H9 (cell line): ENCODE results near the gene MAD1L1. TPM values are rescaled to one million over a fixed set of nuclear protein-coding genes. Genes with fewer than 3 reads are reported as not detected.

Experiments used
- DNase-seq: peaks from one replicate; pipeline ENCODE4 v3.0.0-alpha.2; 2017
- H2AFZ ChIP-seq: one replicate; pipeline ENCODE4 v1.6.1; 2013; ENCODE audit warnings: mild to moderate bottlenecking, low read length, control low read depth, moderate library complexity
- H2AK5ac ChIP-seq: 2 replicates; pipeline ENCODE4 v1.6.1; 2013; ENCODE audit warnings: low read length, control low read depth, mixed read lengths; ENCODE audit not compliant: insufficient read length
- H2BK120ac ChIP-seq: one replicate; pipeline ENCODE4 v1.6.1; 2013; ENCODE audit warnings: low read depth, mild to moderate bottlenecking, low read length, control low read depth, inconsistent platforms; ENCODE audit not compliant: poor library complexity, severe bottlenecking
- H2BK12ac ChIP-seq: 2 replicates; pipeline ENCODE4 v1.6.1; 2013; ENCODE audit warnings: low read length, control low read depth, mixed read lengths, low read depth; ENCODE audit not compliant: insufficient read length
- H2BK15ac ChIP-seq: 2 replicates; pipeline ENCODE4 v1.6.1; 2013; ENCODE audit warnings: low read depth, low read length, control low read depth
- H2BK20ac ChIP-seq: one replicate; pipeline ENCODE4 v1.6.1; 2013; ENCODE audit warnings: low read depth, mild to moderate bottlenecking, low read length, control low read depth, inconsistent platforms; ENCODE audit not compliant: poor library complexity, severe bottlenecking
- H2BK5ac ChIP-seq: 2 replicates; pipeline ENCODE4 v1.6.1; 2013; ENCODE audit warnings: low read length, control low read depth, mixed read lengths; ENCODE audit not compliant: insufficient read length
- H3K14ac ChIP-seq: 2 replicates; pipeline ENCODE4 v1.6.1; 2013; ENCODE audit warnings: low read length, control low read depth; ENCODE audit not compliant: insufficient read depth
- H3K18ac ChIP-seq: 2 replicates; pipeline ENCODE4 v1.6.1; 2013; ENCODE audit warnings: low read depth, mild to moderate bottlenecking, mixed read lengths, low read length, control low read depth; ENCODE audit not compliant: insufficient read length
- H3K23ac ChIP-seq: 2 replicates; pipeline ENCODE4 v1.6.1; 2013; ENCODE audit warnings: low read length, control low read depth, mixed read lengths, low read depth; ENCODE audit not compliant: insufficient read length
- H3K23me2 ChIP-seq: 2 replicates; pipeline ENCODE4 v1.6.1; 2013; ENCODE audit warnings: low read depth, mild to moderate bottlenecking, mixed read lengths, low read length, control low read depth; ENCODE audit not compliant: insufficient read length, poor library complexity, severe bottlenecking
- H3K27ac ChIP-seq: 2 replicates; pipeline ENCODE4 v1.5.1; 2013; ENCODE audit warnings: low read length, control low read depth, mixed read lengths, low read depth; ENCODE audit not compliant: insufficient read length
- H3K27me3 ChIP-seq: 2 replicates; pipeline ENCODE4 v1.6.1; 2013; ENCODE audit warnings: low read length, control low read depth, inconsistent platforms; ENCODE audit not compliant: insufficient read depth
- H3K4ac ChIP-seq: 2 replicates; pipeline ENCODE4 v1.6.1; 2013; ENCODE audit warnings: low read depth, mild to moderate bottlenecking, control low read depth, inconsistent platforms, low read length, moderate library complexity
- H3K4me1 ChIP-seq: 2 replicates; pipeline ENCODE4 v1.6.1; 2013; ENCODE audit warnings: low read length, control low read depth, inconsistent platforms; ENCODE audit not compliant: insufficient read depth
- H3K4me2 ChIP-seq: 2 replicates; pipeline ENCODE4 v1.6.1; 2013; ENCODE audit warnings: low read length, control low read depth, mixed read lengths; ENCODE audit not compliant: insufficient read length, insufficient read depth
- H3K56ac ChIP-seq: 2 replicates; pipeline ENCODE4 v1.6.1; 2013; ENCODE audit warnings: low read depth, mild to moderate bottlenecking, mixed read lengths, low read length, control low read depth; ENCODE audit not compliant: insufficient read length
- H3K79me1 ChIP-seq: 2 replicates; pipeline ENCODE4 v1.6.1; 2013; ENCODE audit warnings: low read depth, mild to moderate bottlenecking, moderate library complexity, low read length, control low read depth, inconsistent platforms; ENCODE audit not compliant: insufficient read depth, poor library complexity, severe bottlenecking
- H3K79me2 ChIP-seq: 2 replicates; pipeline ENCODE4 v1.6.1; 2013; ENCODE audit warnings: low read length, control low read depth, inconsistent platforms; ENCODE audit not compliant: insufficient read depth
- H3K9ac ChIP-seq: 2 replicates; pipeline ENCODE4 v1.6.1; 2013; ENCODE audit warnings: low read length, control low read depth, mixed read lengths; ENCODE audit not compliant: insufficient read length; ENCODE audit errors: extremely low read depth
- H3K9me3 ChIP-seq: one replicate; pipeline ENCODE4 v1.6.1; 2013; ENCODE audit warnings: low read depth, low read length, inconsistent platforms; ENCODE audit not compliant: control insufficient read depth
- H3T11ph ChIP-seq: one replicate; pipeline ENCODE4 v1.6.1; 2013; ENCODE audit warnings: mild to moderate bottlenecking, low read length, control low read depth, inconsistent platforms
- H4K20me1 ChIP-seq: one replicate; pipeline ENCODE4 v1.6.1; 2013; ENCODE audit not compliant: control insufficient read depth, insufficient read length, insufficient read depth
- H4K5ac ChIP-seq: 2 replicates; pipeline ENCODE4 v1.6.1; 2013; ENCODE audit warnings: low read depth, mild to moderate bottlenecking, mixed read lengths, low read length, control low read depth; ENCODE audit not compliant: insufficient read length
- H4K8ac ChIP-seq: replicated peaks from 2 replicates; pipeline ENCODE4 v1.6.1; 2013; ENCODE audit warnings: low read length, control low read depth, mixed read lengths, low read depth; ENCODE audit not compliant: insufficient read length
- H4K91ac ChIP-seq: 2 replicates; pipeline ENCODE4 v1.6.1; 2013; ENCODE audit warnings: low read depth, mild to moderate bottlenecking, moderate library complexity, mixed read lengths, low read length, control low read depth; ENCODE audit not compliant: insufficient read length
- H3K27ac Mint-ChIP-seq, 3 experiments: 2 replicates in 2 of 3; 3 replicates in 1 of 3; pipeline ENCODE4 v1.8.0; 2020 to 2021; ENCODE audit warnings: mixed read lengths in 3 of 3, mild to moderate bottlenecking in 1 of 3, moderate library complexity in 1 of 3
- H3K27me3 Mint-ChIP-seq: 2 replicates; pipeline ENCODE4 v1.8.0; 2021; ENCODE audit warnings: low read depth, mild to moderate bottlenecking, moderate library complexity, mixed read lengths
- H3K36me3 Mint-ChIP-seq, 3 experiments: 2 replicates in 2 of 3; 3 replicates in 1 of 3; pipeline ENCODE4 v1.8.0; 2020 to 2021; ENCODE audit warnings: low read depth in 3 of 3, mixed read lengths in 3 of 3; ENCODE audit not compliant: insufficient read depth in 1 of 3
- H3K4me1 Mint-ChIP-seq, 2 experiments: 2 replicates each; pipeline ENCODE4 v1.8.0; 2020; ENCODE audit warnings: mixed read lengths in 2 of 2
- H3K4me3 Mint-ChIP-seq, 2 experiments: 2 replicates in 1 of 2; 3 replicates in 1 of 2; pipeline ENCODE4 v1.8.0; 2020 to 2021; ENCODE audit warnings: mild to moderate bottlenecking in 2 of 2, mixed read lengths in 2 of 2, moderate library complexity in 1 of 2
- H3K9me3 Mint-ChIP-seq, 2 experiments: 2 replicates in 1 of 2; 3 replicates in 1 of 2; pipeline ENCODE4 v1.8.0; 2020; ENCODE audit warnings: mild to moderate bottlenecking in 2 of 2, mixed read lengths in 2 of 2, moderate library complexity in 1 of 2
- WGBS: extraction: QIAGEN DNeasy Blood & Tissue Kit; methylation state at CpG from one replicate; pipeline ENCODE4 v1.1.7; 2013; ENCODE audit warnings: missing lambda C conversion rate, low lambda C conversion rate, mixed read lengths; ENCODE audit not compliant: insufficient read length; ENCODE audit errors: extremely low coverage; 5-methylcytosine and 5-hydroxymethylcytosine counted together
- total RNA-seq: library from RNA; stranded (reverse); gene quantifications from 2 replicates; pipeline ENCODE4 v1.2.1, GENCODE V29; 2021
- TF ChIP-seq, protein P1 (sequence below): fragments of 200-600 bp; sonication (generic); conservative IDR thresholded peaks from 3 replicates; pipeline ENCODE4 v1.8.0; 2021; ENCODE audit warnings: antibody characterized with exemption, mild to moderate bottlenecking

Gene MAD1L1
- total RNA-seq, 1 experiment from 2014 or later, result 39.0 TPM

DNA sequence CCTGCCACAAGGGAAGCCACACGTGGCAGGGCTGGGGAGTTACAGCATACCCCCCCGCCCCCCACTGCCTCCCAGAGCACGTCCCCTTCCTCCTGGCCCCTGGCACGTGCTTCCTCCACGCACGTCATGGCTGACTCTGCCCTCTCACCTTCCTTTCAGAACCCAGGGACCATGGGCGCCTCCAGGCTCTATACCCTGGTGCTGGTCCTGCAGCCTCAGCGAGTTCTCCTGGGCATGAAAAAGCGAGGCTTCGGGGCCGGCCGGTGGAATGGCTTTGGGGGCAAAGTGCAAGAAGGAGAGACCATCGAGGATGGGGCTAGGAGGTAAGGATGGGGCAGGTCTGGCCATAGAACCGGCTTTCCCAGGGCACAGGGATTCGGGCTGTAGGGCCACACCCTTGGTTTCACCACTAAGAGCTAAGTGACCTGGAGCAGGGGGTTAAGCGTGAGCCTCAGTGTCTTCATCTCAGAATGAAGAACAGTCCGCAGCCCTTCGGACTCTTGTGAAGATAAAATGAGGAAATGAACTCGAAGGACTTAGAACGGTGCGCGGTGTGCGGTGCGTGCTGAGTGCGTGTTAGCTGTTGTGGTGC lies 11.8 kb upstream of the MAD1L1 start:
- Histone ChIP-seq H2BK20ac (no peak overlapping the region), H3K56ac (no peak overlapping the region), H3K23ac (no peak overlapping the region), H3K9me3 (no peaks in the 10 kb centered on the region), H2BK5ac (no peak overlapping the region), H3K27ac (no peak overlapping the region), H2BK12ac (no peak overlapping the region), H4K5ac (no peak overlapping the region), H4K8ac (no peak overlapping the region), H2AK5ac (no peak overlapping the region), H3K9ac (no peak overlapping the region), H2BK15ac (no peak overlapping the region), H3K4me1 (no peaks in the 10 kb centered on the region; the same call in 1 of the 2 replicates), H3K4ac (no peak overlapping the region), H3K14ac (no peak overlapping the region), H4K91ac (no peak overlapping the region), H3K27me3 (no peaks in the 10 kb centered on the region), H3K18ac (no peak overlapping the region), H3T11ph (no peak overlapping the region), H2BK120ac (no peak overlapping the region), H3K79me1 (no peaks in the 10 kb centered on the region), H3K79me2 (peaks cover 6% of the 10 kb centered on the region; the same call in 1 of the 2 replicates), H3K4me2 (no peak overlapping the region), H3K23me2 (peaks cover 7% of the 10 kb centered on the region), H2AFZ (no peak overlapping the region), H4K20me1 (no peaks in the 10 kb centered on the region)
- Mint-ChIP-seq H3K27me3 (no peaks in the 10 kb centered on the region; the same call in 1 of the 2 replicates), H3K4me3 (no peak overlapping the region; a peak in 1 of 5 replicates), H3K9me3 (no peaks in the 10 kb centered on the region), H3K4me1 (peaks cover 11 to 18% of the 10 kb centered on the region in 2 experiments), H3K27ac (peak overlapping the region in 2 of 3 experiments; percentile 53 to 55; a peak in 2 of 7 replicates), H3K36me3 (peaks cover 9 to 25% (median 23%) of the 10 kb centered on the region in 3 experiments)
- TF ChIP-seq, protein P1, sequence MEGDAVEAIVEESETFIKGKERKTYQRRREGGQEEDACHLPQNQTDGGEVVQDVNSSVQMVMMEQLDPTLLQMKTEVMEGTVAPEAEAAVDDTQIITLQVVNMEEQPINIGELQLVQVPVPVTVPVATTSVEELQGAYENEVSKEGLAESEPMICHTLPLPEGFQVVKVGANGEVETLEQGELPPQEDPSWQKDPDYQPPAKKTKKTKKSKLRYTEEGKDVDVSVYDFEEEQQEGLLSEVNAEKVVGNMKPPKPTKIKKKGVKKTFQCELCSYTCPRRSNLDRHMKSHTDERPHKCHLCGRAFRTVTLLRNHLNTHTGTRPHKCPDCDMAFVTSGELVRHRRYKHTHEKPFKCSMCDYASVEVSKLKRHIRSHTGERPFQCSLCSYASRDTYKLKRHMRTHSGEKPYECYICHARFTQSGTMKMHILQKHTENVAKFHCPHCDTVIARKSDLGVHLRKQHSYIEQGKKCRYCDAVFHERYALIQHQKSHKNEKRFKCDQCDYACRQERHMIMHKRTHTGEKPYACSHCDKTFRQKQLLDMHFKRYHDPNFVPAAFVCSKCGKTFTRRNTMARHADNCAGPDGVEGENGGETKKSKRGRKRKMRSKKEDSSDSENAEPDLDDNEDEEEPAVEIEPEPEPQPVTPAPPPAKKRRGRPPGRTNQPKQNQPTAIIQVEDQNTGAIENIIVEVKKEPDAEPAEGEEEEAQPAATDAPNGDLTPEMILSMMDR, result no peak
- no CpG with 5 or more reads among the region's 25 CpGs for WGBS
- no peak for DNase-seq
